ENCODE results near the gene ZCCHC8.
"Not testable (repeated sequence)": the region's sequence is repeated elsewhere in the genome, so short reads cannot be mapped to it uniquely, and the experiment has no call there.

DNA sequence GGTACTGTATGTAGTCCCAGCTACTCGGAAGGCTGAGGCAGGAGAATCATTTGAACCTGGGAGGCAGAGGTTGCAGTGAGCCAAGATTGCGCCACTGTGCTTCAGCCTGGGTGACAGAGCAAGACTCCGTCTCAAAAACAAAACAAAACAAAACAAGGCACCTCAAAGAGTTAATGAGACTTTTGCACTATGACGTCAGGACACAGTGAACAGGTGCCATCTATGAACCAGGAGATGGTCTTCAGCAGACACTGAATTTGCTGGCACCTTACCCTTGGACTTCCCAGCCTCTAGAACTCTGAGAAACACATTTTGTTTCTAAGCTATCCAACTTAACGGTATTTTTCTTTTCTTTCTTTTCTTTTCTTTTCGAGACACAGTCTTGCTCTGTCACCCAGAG is 54.3 kb downstream of the ZCCHC8 start:
- TF ChIP-seq, protein P1, sequence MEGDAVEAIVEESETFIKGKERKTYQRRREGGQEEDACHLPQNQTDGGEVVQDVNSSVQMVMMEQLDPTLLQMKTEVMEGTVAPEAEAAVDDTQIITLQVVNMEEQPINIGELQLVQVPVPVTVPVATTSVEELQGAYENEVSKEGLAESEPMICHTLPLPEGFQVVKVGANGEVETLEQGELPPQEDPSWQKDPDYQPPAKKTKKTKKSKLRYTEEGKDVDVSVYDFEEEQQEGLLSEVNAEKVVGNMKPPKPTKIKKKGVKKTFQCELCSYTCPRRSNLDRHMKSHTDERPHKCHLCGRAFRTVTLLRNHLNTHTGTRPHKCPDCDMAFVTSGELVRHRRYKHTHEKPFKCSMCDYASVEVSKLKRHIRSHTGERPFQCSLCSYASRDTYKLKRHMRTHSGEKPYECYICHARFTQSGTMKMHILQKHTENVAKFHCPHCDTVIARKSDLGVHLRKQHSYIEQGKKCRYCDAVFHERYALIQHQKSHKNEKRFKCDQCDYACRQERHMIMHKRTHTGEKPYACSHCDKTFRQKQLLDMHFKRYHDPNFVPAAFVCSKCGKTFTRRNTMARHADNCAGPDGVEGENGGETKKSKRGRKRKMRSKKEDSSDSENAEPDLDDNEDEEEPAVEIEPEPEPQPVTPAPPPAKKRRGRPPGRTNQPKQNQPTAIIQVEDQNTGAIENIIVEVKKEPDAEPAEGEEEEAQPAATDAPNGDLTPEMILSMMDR (IDR thresholded peaks at IDR 0.05; ENCODE audit: low read depth, low read length): not testable (repeated sequence)
- TF ChIP-seq POLR2A (IDR thresholded peaks at IDR 0.05; ENCODE audit: extremely low read depth, insufficient read length): not testable (repeated sequence)

Measured in NB4 (cell line).